ENCODE measurements around the gene FJX1. TPM values are rescaled to one million over a fixed set of nuclear protein-coding genes. Genes with fewer than 3 reads are reported as not detected.

FJX1 gene
- total and polyA plus RNA-seq, 12 donors = 0.57 to 4.7 (median 1.5) TPM

DNA sequence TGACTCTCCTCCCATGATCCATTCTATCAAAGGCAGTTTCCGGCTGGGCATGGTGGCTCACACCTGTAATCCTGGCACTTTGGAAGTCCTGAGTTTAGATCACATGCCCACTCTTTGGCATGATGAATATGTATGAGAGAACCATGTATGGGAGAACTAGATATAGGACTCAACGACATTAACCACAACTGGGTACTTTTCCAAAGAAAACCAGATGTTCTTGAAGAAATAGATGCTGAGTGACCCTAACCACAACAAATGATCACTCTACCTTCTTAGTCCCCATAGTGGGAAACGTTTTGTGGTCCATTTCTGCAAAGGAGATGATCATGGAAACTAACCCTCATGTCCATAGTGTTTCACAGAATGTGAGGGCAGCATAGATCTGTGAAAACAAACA is 13.6 kb downstream of the FJX1 start:
- Histone ChIP-seq H3K36me3 (no peaks in the 10 kb centered on the region), H3K27me3 (peaks cover 0 to 52% (median 26%) of the 10 kb centered on the region in 7 donors), H3K9me3 (no peaks in the 10 kb centered on the region), H3K4me1 (no peaks in the 10 kb centered on the region), H3K4me3 (no peak overlapping the region), H3K27ac (no peak overlapping the region)
- DNase-seq (no peak), ATAC-seq (no peak)
- TF ChIP-seq, protein P1, sequence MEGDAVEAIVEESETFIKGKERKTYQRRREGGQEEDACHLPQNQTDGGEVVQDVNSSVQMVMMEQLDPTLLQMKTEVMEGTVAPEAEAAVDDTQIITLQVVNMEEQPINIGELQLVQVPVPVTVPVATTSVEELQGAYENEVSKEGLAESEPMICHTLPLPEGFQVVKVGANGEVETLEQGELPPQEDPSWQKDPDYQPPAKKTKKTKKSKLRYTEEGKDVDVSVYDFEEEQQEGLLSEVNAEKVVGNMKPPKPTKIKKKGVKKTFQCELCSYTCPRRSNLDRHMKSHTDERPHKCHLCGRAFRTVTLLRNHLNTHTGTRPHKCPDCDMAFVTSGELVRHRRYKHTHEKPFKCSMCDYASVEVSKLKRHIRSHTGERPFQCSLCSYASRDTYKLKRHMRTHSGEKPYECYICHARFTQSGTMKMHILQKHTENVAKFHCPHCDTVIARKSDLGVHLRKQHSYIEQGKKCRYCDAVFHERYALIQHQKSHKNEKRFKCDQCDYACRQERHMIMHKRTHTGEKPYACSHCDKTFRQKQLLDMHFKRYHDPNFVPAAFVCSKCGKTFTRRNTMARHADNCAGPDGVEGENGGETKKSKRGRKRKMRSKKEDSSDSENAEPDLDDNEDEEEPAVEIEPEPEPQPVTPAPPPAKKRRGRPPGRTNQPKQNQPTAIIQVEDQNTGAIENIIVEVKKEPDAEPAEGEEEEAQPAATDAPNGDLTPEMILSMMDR (IDR thresholded peaks at IDR 0.05) = no peak
- WGBS, 2 donors = 77 to 79% methylated on average over 3 of the region's 3 CpGs
- intact Hi-C loops (cut with DNase I) = no loop called here

DNA sequence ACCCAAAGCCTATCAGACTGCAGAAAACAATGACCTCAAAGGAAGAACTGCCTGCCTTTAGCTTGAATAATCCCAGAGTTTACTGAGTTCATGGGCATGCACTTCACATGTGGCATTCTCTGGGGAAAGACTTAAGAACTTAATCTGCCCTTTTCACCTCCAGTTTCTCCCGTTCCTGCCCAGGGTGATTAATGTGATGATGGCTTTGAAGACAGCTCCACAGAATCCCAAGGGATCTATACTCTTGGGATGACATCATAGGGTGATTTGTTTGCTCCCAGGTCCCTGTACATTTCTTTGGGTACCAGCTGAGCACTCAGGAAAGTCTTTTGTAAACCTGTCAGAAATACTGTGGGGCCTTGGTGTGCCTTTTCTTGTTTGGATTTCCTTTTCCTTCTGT is 14.0 kb downstream of the FJX1 start:
- intact Hi-C loops (cut with DNase I) = no loop called here
- Histone ChIP-seq H3K27me3 (peaks cover 0 to 52% (median 26%) of the 10 kb centered on the region in 7 donors), H3K9me3 (no peaks in the 10 kb centered on the region), H3K27ac (no peak overlapping the region), H3K36me3 (no peaks in the 10 kb centered on the region), H3K4me1 (no peaks in the 10 kb centered on the region), H3K4me3 (no peak overlapping the region)
- DNase-seq (no peak), ATAC-seq (no peak)
- TF ChIP-seq, protein P1 (IDR thresholded peaks at IDR 0.05) = no peak
- 65 to 68% methylated on average over 1 of the region's 1 CpG for WGBS, 2 donors

DNA sequence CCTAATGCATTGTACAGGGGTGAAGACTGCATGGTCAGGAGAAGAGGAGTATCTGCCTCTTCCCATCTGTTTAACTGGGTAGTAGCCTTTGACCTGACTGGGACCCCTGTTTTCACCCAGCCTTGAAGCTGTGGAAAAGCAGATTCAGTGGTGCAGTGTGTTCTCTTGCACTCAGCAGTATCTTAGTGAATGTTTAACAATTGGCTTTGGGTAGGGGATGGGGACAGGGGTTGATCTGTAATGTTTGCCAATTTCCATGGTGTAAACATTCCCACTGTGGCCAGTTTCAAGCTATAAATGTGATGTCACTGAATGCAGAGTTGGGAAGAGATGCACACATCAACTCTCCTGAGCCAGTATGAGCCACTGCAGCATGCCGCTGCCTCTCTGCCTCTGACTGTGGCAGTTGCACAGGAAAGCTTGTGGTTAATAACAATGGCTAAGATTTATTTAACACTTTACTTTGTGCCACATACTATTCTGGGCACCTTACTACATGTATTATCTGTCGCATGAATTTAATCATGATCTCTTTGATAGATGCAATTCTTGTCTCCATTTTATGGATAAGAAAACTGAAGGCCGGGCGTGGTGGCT is 15.7 kb downstream of the FJX1 start:
- ATAC-seq (no peak), DNase-seq (no peak)
- WGBS, 2 donors = 73 to 89% methylated on average over 4 of the region's 4 CpGs
- Histone ChIP-seq H3K4me3 (no peak overlapping the region), H3K9me3 (no peaks in the 10 kb centered on the region), H3K27me3 (peaks cover 0 to 45% (median 26%) of the 10 kb centered on the region in 7 donors), H3K27ac (no peak overlapping the region), H3K36me3 (no peaks in the 10 kb centered on the region), H3K4me1 (no peaks in the 10 kb centered on the region)
- TF ChIP-seq, protein P1 (IDR thresholded peaks at IDR 0.05) = no peak
- intact Hi-C loops (cut with DNase I) = no loop called here

DNA sequence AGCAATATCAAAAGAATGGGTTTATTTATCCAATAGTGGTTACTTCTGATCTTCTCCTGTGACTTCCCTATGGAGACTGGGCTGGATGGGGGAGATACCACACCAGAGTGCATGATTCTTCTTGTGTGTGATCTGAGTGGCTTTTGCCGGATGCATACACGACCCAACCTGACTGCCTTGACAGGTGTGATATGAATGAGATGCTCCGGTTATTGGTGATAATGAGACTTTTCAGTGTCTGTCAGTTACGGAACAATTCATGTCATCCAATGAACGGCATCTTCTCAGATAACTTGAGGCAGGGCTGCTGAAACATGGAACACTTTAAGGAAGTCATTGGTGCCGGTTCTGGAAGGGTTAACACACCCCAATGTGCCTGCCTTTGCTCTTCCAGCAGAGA is 17.7 kb downstream of the FJX1 start:
- 80 to 84% methylated on average over 6 of the region's 6 CpGs for whole genome bisulfite sequencing, 2 donors
- intact Hi-C loops (cut with DNase I) = no loop called here
- peaks cover 0 to under 1% (median 0%) of the 10 kb centered on the region in 9 donors for H3K4me1 ChIP-seq
- no peak overlapping the region for H3K27ac ChIP-seq
- no peaks in the 10 kb centered on the region for H3K36me3 ChIP-seq
- H3K4me3 ChIP-seq = no peak overlapping the region
- peaks cover 0 to 34% (median 17%) of the 10 kb centered on the region in 7 donors for H3K27me3 ChIP-seq
- no peaks in the 10 kb centered on the region for H3K9me3 ChIP-seq
- TF ChIP-seq, protein P1 (IDR thresholded peaks at IDR 0.05) = no peak
- DNase-seq (no peak), ATAC-seq (no peak)

Measured in heart right ventricle (tissue), 16 donors.